AG04450 (cell line): ENCODE results near the gene ZSWIM5. TPM values are rescaled to one million over a fixed set of nuclear protein-coding genes. Genes with fewer than 3 reads are reported as not detected.
"Not testable (repeated sequence)": the region's sequence is repeated elsewhere in the genome, so short reads cannot be mapped to it uniquely, and the experiment has no call there.

Source experiments
- CTCF ChIA-PET: fragments of 300-600, 350-600 bp; formaldehyde crosslinking; extraction: SDS; loops from one replicate; lab custom pipeline; 2022; ENCODE audit warnings: antibody characterized with exemption, inconsistent platforms; lab: Charles Lee
- POLR2A ChIA-PET: fragments of 350-600 bp; formaldehyde crosslinking; extraction: SDS; loops from one replicate; lab custom pipeline; 2021; ENCODE audit warnings: antibody characterized with exemption, inconsistent platforms; lab: Yijun Ruan, JAX
- DNase-seq: peaks from one replicate; pipeline ENCODE4 v3.0.0-alpha.2; 2011; ENCODE audit warnings: low read depth, low spot score
- H3K27ac ChIP-seq: one replicate; pipeline ENCODE4 v1.5.1; 2012; ENCODE audit warnings: low read depth, low read length, control low read depth
- H3K27me3 ChIP-seq: one replicate; pipeline ENCODE4 v1.6.0; 2012; ENCODE audit warnings: low read length; ENCODE audit not compliant: control insufficient read depth, insufficient read depth
- H3K4me3 ChIP-seq: 2 replicates; pipeline ENCODE4 v1.5.1; 2011; ENCODE audit warnings: mild to moderate bottlenecking, low read depth, low read length, control low read depth
- H3K9me3 ChIP-seq: 2 replicates; pipeline ENCODE4 v1.5.1; 2012; ENCODE audit warnings: low read length; ENCODE audit not compliant: control insufficient read depth, insufficient read depth
- polyA plus RNA-seq: library from polyadenylated mRNA; depleted of rRNA; stranded (reverse); fragments of >200 nt; gene quantifications from 2 replicates; pipeline ENCODE4 v1.2.3, GENCODE V29; 2011
- TF ChIP-seq, protein P1 (sequence below): IDR thresholded peaks from 2 replicates; pipeline ENCODE4 v1.5.1; 2011; ENCODE audit warnings: low read depth, low read length, control low read depth, inconsistent platforms

The ZSWIM5 gene
- polyA plus RNA-seq, 1 experiment, result 0.06 TPM

DNA sequence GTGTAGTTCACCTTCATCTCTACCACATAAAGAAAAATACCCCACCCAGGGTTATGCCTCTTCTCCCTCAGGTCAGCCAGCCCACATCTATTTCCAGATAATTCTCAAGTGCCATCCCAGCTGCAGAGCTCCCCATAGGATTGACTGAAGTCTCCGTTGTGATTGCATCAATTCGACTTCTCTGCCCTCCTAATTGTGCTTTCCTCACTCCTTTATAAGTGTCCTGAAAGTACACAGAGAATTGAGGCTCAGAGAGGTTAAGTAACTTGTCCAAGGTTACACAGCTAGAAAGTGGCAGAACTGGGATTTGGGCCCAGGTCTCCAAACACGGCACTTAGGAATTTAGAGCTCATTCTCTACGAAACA lies 15.0 kb downstream of the ZSWIM5 start:
- Histone ChIP-seq H3K27me3 (no peaks in the 10 kb centered on the region), H3K9me3 (no peaks in the 10 kb centered on the region), H3K27ac (no peak overlapping the region), H3K4me3 (no peak overlapping the region)
- TF ChIP-seq, protein P1, sequence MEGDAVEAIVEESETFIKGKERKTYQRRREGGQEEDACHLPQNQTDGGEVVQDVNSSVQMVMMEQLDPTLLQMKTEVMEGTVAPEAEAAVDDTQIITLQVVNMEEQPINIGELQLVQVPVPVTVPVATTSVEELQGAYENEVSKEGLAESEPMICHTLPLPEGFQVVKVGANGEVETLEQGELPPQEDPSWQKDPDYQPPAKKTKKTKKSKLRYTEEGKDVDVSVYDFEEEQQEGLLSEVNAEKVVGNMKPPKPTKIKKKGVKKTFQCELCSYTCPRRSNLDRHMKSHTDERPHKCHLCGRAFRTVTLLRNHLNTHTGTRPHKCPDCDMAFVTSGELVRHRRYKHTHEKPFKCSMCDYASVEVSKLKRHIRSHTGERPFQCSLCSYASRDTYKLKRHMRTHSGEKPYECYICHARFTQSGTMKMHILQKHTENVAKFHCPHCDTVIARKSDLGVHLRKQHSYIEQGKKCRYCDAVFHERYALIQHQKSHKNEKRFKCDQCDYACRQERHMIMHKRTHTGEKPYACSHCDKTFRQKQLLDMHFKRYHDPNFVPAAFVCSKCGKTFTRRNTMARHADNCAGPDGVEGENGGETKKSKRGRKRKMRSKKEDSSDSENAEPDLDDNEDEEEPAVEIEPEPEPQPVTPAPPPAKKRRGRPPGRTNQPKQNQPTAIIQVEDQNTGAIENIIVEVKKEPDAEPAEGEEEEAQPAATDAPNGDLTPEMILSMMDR, result no peak
- ChIA-PET POLR2A (no interaction called here), CTCF (no interaction called here)
- DNase-seq, result no peak

DNA sequence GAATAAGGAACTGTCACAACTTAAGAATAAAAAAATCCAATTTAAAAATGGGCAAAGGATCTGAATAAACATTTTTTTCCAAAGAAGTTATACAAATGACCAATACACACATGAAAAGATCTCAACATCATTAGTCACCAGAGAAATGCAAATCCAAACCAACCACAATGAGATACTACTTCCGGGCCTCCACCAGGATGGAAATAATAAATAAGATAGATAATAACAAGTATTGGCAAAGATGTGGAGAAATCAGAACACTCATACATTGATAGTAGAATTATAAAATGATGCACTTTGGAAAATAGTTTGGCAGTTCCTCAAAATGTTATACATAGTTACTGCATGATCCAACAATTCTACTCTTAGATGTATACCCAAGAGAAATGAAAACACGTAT lies 18.7 kb downstream of the ZSWIM5 start:
- CTCF ChIA-PET, result no interaction called here
- no peak for DNase-seq
- H3K9me3 ChIP-seq, result no peaks in the 10 kb centered on the region
- H3K27ac ChIP-seq, result no peak overlapping the region
- TF ChIP-seq, protein P1, result no peak
- H3K4me3 ChIP-seq, result no peak overlapping the region
- no peaks in the 10 kb centered on the region for H3K27me3 ChIP-seq
- POLR2A ChIA-PET, result no interaction called here

DNA sequence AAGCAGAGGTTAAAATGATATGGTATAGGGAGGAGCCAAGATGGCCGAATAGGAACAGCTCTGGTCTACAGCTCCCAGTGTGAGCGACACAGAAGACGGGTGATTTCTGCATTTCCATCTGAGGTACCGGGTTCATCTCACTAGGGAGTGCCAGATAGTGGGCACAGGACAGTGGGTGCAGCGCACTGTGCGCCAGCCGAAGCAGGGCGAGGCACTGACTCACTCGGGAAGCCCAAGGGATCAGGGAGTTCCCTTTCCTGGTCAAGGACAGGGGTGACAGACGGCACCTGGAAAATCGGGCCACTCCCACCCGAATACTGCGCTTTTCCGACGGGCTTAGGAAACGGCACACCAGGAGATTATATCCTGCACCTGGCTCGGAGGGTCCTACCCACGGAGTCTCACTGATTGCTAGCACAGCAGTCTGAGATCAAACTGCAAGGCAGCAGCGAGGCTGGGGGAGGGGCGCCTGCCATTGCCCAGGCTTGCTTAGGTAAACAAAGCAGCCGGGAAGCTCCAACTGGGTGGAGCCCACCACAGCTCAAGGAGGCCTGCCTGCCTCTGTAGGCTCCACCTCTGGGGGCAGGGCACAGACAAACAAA lies 26.4 kb downstream of the ZSWIM5 start:
- H3K27ac ChIP-seq, H3K4me3 ChIP-seq, DNase-seq, H3K27me3 ChIP-seq, POLR2A ChIA-PET, H3K9me3 ChIP-seq, CTCF ChIA-PET: not testable (repeated sequence)

DNA sequence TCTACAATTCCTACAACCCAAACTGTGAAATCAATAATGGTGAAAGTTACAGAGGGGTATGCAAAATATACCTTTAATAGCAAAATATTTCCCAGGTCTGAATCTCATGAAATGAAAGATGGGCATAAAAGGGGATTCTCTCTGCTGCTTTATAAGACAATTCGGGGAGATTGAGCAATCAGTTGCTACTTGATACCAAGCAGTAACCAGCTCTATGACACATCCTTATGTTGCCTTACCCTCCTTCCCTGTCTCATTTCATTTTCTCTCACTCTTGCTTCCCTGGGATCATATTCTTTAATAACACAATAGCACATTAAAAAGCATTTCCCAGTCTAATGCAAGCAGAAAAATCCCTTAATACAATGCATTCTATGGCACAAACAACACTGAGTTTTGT lies 29.0 kb downstream of the ZSWIM5 start:
- CTCF ChIA-PET, result no interaction called here
- Histone ChIP-seq H3K27me3 (peaks cover 2% of the 10 kb centered on the region), H3K27ac (no peak overlapping the region), H3K4me3 (no peak overlapping the region), H3K9me3 (no peaks in the 10 kb centered on the region; the same call in 1 of the 2 replicates)
- TF ChIP-seq, protein P1, result no peak
- POLR2A ChIA-PET, result no interaction called here
- no peak for DNase-seq

DNA sequence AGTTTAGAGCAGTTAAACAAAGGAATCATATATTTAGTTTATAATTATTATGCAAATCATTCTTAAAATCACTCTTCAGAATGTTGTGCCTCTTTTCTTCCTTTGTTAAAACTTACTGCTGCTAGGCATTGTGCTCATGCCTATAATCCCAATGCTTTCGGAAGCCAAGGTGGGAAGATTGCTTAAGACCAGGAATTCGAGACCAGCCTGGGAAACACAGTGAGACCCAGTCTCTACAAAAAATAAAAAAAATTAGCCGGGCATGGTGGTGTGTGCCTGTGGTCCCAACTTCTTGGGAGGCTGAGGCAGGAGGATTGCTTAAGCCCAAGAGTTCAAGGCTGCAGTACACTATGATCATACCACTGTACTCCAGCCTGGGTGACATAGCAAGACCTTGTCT lies 33.6 kb downstream of the ZSWIM5 start:
- H3K27ac ChIP-seq, result no peak overlapping the region
- CTCF ChIA-PET, result no interaction called here
- no peak overlapping the region for H3K4me3 ChIP-seq
- H3K9me3 ChIP-seq, result no peaks in the 10 kb centered on the region
- DNase-seq, result no peak
- peaks cover 2% of the 10 kb centered on the region for H3K27me3 ChIP-seq
- POLR2A ChIA-PET, result no interaction called here
- TF ChIP-seq, protein P1, result no peak
